ENCODE data around the gene GSG1L. TPM values are rescaled to one million over a fixed set of nuclear protein-coding genes. Genes with fewer than 3 reads are reported as not detected.
A peak's percentile ranks its signal among the peaks of the same experiment; 100 is the strongest.

Gene GSG1L
- total and polyA plus RNA-seq, 5 donors: 29.5 to 44.8 (median 33.4) TPM

DNA sequence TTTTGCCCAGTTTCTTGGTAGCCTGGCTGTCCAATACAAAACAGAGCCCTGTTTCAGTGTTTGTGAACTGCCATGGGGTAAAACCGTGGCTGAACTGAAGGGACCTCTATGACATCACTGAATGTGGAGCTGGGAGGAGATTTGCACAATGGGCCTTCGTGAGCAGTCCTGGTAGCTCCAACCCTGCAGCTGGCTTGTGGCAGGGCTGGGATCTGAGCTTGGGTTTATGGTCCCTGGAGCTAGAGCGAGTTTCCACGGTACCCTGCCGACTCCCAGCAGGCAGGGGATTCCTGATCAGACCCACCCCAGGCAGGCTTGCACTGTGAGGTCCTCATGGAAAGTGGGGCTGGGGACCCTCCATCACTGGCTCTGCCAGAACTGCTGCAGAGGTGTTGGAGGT, 247.0 kb downstream of the GSG1L start:
- no peak for ATAC-seq
- no peaks in the 10 kb centered on the region for H3K27me3 ChIP-seq (ENCODE audit: control insufficient read depth, insufficient read depth)
- H3K9me3 ChIP-seq (ENCODE audit: control insufficient read depth, low read length): no peaks in the 10 kb centered on the region
- no peaks in the 10 kb centered on the region for H3K4me1 ChIP-seq (ENCODE audit: control insufficient read depth, insufficient read depth, low read length)
- H3K4me3 ChIP-seq (ENCODE audit: low read length): no peak overlapping the region
- intact Hi-C loops (cut with DNase I): no loop called here
- DNase-seq: no peak
- H3K27ac ChIP-seq (ENCODE audit: low read length): no peak overlapping the region
- 67% methylated on average over 5 of the region's 5 CpGs for WGBS

DNA sequence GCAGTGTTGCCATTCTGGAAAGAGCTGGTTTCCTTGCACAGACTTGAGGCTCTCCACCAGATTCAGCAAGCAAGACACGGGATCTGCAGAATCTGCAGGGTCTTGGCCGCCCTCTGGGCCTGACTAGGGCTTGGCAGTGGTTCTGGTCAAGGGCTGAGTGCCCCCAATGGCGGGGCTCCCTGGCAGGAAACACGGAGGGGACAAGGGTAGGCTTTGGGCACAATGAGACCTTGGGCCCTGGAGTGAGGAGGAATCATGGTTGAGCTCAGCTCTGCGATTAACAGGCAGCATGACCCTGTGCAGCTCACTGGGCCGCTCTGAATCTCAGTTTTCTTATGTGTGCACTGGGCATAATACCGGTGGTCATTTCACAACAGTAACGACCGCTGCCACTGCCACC, 249.9 kb downstream of the GSG1L start:
- WGBS: 85% methylated on average over 9 of the region's 9 CpGs
- intact Hi-C loops (cut with DNase I): no loop called here
- no peaks in the 10 kb centered on the region for H3K4me1 ChIP-seq (ENCODE audit: control insufficient read depth, insufficient read depth, low read length)
- DNase-seq: no peak
- H3K27ac ChIP-seq (ENCODE audit: low read length): no peak overlapping the region
- no peak for ATAC-seq
- no peaks in the 10 kb centered on the region for H3K9me3 ChIP-seq (ENCODE audit: control insufficient read depth, low read length)
- no peaks in the 10 kb centered on the region for H3K27me3 ChIP-seq (ENCODE audit: control insufficient read depth, insufficient read depth)
- no peak overlapping the region for H3K4me3 ChIP-seq (ENCODE audit: low read length)

DNA sequence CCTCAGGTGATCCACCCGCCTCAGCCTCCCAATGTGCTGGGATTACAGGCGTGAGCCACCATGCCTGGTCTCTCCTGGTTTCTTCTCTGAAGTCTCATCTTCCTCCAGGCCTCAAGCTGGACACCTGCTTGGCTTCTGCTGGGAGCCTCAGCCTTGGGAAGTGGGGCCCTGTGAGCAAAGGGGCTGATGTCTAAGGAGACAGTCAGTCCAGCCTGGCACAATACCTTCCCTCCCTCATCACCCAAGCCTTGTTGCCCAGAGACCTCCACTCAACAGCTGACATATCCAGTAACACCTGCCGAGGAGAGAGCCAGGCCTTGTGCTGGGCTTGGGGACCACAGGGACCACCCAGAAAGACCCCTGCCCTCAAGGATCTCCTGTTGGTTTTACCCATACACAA, 251.6 kb downstream of the GSG1L start:
- H3K9me3 ChIP-seq (ENCODE audit: control insufficient read depth, low read length): no peaks in the 10 kb centered on the region
- DNase-seq: no peak
- intact Hi-C loops (cut with DNase I): no loop called here
- no peak overlapping the region for H3K4me3 ChIP-seq (ENCODE audit: low read length)
- no peak for ATAC-seq
- no peak overlapping the region for H3K27ac ChIP-seq (ENCODE audit: low read length)
- no peaks in the 10 kb centered on the region for H3K4me1 ChIP-seq (ENCODE audit: control insufficient read depth, insufficient read depth, low read length)
- WGBS: 69% methylated on average over 3 of the region's 3 CpGs
- H3K27me3 ChIP-seq (ENCODE audit: control insufficient read depth, insufficient read depth): no peaks in the 10 kb centered on the region

DNA sequence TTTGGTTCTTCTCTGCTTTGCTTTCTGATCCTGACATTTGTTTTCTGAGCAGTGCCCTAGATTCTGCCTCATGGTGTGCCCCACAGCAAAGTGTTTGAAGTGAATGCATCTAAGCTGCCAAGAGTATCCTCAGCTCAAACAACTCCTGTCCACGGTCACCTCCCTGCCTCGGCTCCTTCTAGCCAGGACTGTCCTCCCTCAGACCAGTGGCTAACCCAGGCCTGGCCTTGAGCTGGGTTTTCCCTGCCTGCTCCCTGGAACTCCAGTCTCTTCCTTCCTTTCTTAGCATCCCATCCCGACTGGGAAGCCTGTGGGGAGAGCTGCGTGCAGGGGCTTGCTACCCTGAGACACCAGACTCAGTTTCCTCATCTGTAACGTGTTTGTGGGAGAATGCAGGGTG, 256.5 kb downstream of the GSG1L start:
- Histone ChIP-seq H3K27me3 (ENCODE audit: control insufficient read depth, insufficient read depth) (no peaks in the 10 kb centered on the region), H3K27ac (ENCODE audit: low read length) (no peak overlapping the region), H3K4me1 (ENCODE audit: control insufficient read depth, insufficient read depth, low read length) (no peaks in the 10 kb centered on the region), H3K4me3 (ENCODE audit: low read length) (no peak overlapping the region), H3K9me3 (ENCODE audit: control insufficient read depth, low read length) (no peaks in the 10 kb centered on the region)
- ATAC-seq: no peak
- intact Hi-C loops (cut with DNase I): no loop called here
- 52% methylated on average over 5 of the region's 5 CpGs for WGBS
- DNase-seq: no peak

DNA sequence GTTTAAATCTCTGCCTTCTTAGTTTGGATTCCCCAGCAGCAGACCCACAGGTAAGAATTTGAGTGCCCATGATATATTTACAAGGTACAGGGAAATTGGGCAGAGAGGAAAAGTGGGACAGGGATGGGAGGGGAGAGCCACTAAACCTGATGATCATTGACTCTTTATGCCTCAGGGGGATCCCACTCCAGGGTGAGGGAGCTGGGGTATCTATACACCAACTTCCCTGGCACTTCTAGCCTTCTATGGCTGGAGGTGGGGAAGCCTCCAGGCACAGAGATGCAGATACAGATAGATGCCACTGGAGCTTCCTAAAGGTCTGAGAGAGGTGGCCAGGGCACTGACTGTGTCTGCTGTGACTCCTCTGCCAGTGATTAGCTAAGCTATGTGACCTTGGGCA, 257.1 kb downstream of the GSG1L start:
- intact Hi-C loops (cut with DNase I): no loop called here
- Histone ChIP-seq H3K9me3 (ENCODE audit: control insufficient read depth, low read length) (no peaks in the 10 kb centered on the region), H3K4me3 (ENCODE audit: low read length) (no peak overlapping the region), H3K4me1 (ENCODE audit: control insufficient read depth, insufficient read depth, low read length) (no peaks in the 10 kb centered on the region), H3K27ac (ENCODE audit: low read length) (no peak overlapping the region), H3K27me3 (ENCODE audit: control insufficient read depth, insufficient read depth) (no peaks in the 10 kb centered on the region)
- DNase-seq: no peak
- ATAC-seq: no peak

DNA sequence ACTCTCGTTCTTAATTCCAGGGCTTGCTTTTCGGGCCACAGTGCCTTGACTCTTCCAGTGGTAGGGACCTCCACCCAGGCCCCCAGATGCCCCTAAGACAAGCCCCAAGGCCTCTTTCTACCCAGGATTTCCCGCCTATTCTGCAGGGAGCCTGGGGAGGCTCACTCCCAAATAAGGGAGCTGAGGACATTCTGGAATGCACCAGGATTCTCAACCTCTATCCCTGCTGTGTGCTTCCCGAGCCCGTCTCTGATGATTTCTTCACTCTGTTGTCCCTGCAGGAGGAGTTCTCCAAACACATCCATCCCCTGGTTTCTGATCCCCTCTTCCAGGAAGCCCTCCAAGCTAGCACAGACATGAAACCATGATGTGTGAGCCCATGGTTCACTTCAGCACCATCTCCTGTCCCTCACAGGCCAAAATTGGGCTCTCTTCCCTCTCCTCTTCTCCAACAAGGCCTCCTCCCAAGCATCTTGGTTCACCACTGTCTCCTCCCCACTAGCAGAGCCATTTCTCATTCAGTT, 257.6 kb downstream of the GSG1L start:
- H3K27me3 ChIP-seq (ENCODE audit: control insufficient read depth, insufficient read depth): no peaks in the 10 kb centered on the region
- DNase-seq: no peak
- no peak overlapping the region for H3K27ac ChIP-seq (ENCODE audit: low read length)
- intact Hi-C loops (cut with DNase I): no loop called here
- no peak overlapping the region for H3K4me3 ChIP-seq (ENCODE audit: low read length)
- H3K4me1 ChIP-seq (ENCODE audit: control insufficient read depth, insufficient read depth, low read length): no peaks in the 10 kb centered on the region
- WGBS: 58% methylated on average over 5 of the region's 5 CpGs
- no peak for ATAC-seq
- H3K9me3 ChIP-seq (ENCODE audit: control insufficient read depth, low read length): no peaks in the 10 kb centered on the region

DNA sequence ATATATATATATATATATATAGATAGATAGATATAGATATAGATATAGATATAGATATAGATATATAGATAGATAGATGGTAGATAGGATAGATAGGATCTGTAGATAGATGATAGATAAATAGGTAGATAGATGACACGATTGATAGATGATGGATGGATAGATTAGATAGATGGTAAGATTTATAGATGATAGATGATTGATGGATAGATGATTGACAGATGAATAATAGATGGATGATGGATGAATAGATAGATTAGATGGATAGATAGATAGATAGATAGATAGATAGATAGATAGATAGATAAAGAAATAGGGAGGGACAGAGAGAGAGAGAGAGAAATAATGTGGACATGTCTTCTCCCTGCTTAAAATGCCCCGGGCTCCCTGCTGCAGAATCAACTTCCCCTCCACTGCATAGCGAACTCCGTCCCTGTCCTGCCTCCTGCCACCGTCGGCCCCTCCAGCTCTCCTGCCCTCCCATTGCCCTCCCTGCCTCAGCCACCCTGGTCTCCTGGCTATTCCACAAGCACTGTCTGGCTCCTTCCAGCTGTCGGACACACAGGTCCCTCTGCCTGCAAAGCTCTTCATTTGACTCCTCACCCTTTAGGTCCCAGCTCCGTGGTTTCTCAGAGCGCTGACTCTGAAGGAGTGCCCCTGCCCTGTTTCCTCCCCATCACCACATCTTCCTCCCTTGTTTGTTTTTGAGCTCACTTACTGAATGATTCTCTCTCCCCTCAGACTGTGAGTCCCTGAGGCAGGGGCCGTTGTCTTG, 259.6 kb downstream of the GSG1L start:
- 41% methylated on average over 10 of the region's 10 CpGs for WGBS
- Histone ChIP-seq H3K9me3 (ENCODE audit: control insufficient read depth, low read length) (no peaks in the 10 kb centered on the region), H3K4me3 (ENCODE audit: low read length) (no peak overlapping the region), H3K27me3 (ENCODE audit: control insufficient read depth, insufficient read depth) (no peaks in the 10 kb centered on the region), H3K4me1 (ENCODE audit: control insufficient read depth, insufficient read depth, low read length) (no peaks in the 10 kb centered on the region), H3K27ac (ENCODE audit: low read length) (no peak overlapping the region)
- ATAC-seq (no peak), DNase-seq (no peak)
- intact Hi-C loops (cut with DNase I): no loop called here

DNA sequence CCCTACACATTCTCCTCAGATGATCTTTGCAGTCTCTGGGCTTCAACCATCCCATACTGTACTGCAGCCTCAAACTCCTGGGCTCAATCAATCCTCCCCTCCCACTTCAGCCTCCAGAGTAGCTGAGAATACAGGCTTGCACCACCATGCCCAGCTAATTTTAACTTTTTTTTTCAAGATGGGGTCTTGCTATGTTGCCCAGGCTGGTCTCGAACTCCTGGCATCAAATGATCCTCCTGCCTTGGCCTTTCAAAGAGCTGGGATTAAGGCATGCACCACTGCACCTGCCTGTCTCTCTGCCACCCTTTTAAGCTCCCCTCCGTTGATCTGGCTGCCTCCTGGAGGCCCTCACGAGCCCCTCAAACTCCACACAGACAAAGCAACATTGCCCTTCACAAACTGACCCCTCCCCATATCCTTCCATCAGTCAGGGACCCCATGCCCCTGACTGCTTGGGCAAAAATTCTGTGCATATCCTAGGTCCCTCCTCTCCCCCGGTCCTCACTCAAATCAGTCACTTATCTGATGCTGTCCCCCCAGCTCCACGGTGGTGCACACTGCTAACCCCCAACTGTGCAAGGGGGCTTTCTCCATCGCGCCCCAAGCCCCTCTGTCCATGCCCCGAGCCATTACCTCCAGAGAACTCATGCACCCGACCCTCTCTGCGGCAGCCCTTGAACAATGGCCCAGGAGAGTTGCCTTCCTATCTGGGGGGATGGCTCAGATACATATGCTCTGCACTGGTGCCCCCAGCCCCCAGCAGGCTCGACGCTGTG, 260.7 kb downstream of the GSG1L start:
- 71% methylated on average over 12 of the region's 12 CpGs for WGBS
- no peak overlapping the region for H3K27ac ChIP-seq (ENCODE audit: low read length)
- no peaks in the 10 kb centered on the region for H3K27me3 ChIP-seq (ENCODE audit: control insufficient read depth, insufficient read depth)
- no peak for ATAC-seq
- no peak for DNase-seq
- H3K4me1 ChIP-seq (ENCODE audit: control insufficient read depth, insufficient read depth, low read length): no peaks in the 10 kb centered on the region
- H3K9me3 ChIP-seq (ENCODE audit: control insufficient read depth, low read length): no peaks in the 10 kb centered on the region
- no peak overlapping the region for H3K4me3 ChIP-seq (ENCODE audit: low read length)
- intact Hi-C loops (cut with DNase I): no loop called here

DNA sequence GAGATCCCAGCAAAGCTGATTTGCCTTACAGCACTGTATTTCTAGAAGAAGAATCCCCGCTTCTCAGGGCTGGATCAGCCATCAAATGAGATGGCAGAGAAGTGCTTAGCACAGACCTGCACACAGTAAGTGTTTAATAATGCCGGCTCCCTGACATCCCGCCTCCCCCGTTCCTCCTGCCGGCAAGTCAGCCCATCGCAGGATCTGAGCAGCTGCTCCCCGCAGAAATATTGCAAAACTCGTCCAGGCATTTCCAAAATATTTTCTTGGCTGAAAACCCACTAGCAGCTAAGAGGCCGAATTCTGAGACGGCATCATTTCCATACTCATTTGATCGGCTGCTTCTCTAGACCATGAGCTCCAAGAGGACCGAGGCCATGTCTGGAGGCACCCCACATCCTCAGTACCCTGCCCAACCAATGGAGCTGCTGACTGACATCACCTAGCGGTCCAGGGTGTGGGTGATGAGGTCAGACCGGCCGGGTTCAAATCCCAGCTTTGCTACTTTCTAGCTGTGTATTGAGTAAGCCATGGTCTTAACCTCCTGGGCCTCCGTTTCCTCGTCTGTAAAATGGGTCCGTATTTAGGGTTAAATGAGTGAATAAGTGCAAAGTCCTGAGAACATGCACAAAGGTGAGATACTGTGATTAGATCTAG, 262.1 kb downstream of the GSG1L start:
- H3K4me1 ChIP-seq (ENCODE audit: control insufficient read depth, insufficient read depth, low read length): no peaks in the 10 kb centered on the region
- H3K27me3 ChIP-seq (ENCODE audit: control insufficient read depth, insufficient read depth): no peaks in the 10 kb centered on the region
- ATAC-seq (peak in 1 of 2 donors; percentile 46), DNase-seq (no peak)
- no peak overlapping the region for H3K4me3 ChIP-seq (ENCODE audit: low read length)
- intact Hi-C loops (cut with DNase I): no loop called here
- 68% methylated on average over 18 of the region's 18 CpGs for WGBS
- no peaks in the 10 kb centered on the region for H3K9me3 ChIP-seq (ENCODE audit: control insufficient read depth, low read length)
- no peak overlapping the region for H3K27ac ChIP-seq (ENCODE audit: low read length)

DNA sequence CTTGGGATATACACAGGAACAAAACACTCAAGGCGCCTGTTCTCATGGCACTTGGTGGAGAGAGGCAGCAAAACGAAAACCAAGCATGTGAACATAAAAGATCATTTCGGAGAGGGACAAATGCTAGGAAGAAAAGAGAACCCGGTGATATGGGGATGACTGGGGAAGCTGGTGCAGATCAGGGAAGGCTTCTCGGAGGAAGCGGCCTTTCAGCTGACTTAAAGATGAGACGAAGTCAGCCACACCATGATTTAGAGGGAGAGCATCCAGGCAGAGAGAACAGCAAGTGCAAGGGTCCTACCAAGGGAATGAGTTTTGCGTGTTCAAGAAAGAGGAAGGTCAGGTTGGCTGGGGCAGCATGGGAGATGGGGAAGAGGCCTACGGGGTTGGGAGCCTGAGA, 262.7 kb downstream of the GSG1L start:
- H3K27ac ChIP-seq (ENCODE audit: low read length): no peak overlapping the region
- H3K9me3 ChIP-seq (ENCODE audit: control insufficient read depth, low read length): no peaks in the 10 kb centered on the region
- DNase-seq (no peak), ATAC-seq (no peak)
- WGBS: 81% methylated on average over 9 of the region's 9 CpGs
- H3K27me3 ChIP-seq (ENCODE audit: control insufficient read depth, insufficient read depth): no peaks in the 10 kb centered on the region
- H3K4me3 ChIP-seq (ENCODE audit: low read length): no peak overlapping the region
- no peaks in the 10 kb centered on the region for H3K4me1 ChIP-seq (ENCODE audit: control insufficient read depth, insufficient read depth, low read length)
- intact Hi-C loops (cut with DNase I): no loop called here

DNA sequence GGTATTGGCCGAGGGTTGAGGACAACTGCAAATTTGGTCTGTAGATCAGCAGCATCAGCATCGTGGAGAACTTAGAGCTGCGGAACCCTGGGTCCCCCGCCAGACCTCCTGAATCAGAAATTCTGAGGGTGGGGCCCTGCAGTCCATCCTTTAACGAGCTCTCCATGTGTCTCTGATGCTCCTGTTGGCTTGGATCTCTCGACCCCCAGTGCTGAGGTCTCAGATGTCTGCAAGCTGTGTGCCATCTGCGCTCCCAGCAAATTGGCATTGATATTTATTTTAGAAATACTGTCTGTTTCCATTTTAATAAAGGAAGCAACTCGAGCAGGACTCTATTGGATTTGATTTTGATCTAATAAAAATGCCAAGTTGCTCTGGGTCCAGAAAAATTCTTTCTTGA, 263.6 kb downstream of the GSG1L start:
- no peak for DNase-seq
- intact Hi-C loops (cut with DNase I): no loop called here
- H3K4me3 ChIP-seq (ENCODE audit: low read length): no peak overlapping the region
- ATAC-seq: no peak
- H3K27me3 ChIP-seq (ENCODE audit: control insufficient read depth, insufficient read depth): no peaks in the 10 kb centered on the region
- H3K4me1 ChIP-seq (ENCODE audit: control insufficient read depth, insufficient read depth, low read length): no peaks in the 10 kb centered on the region
- no peak overlapping the region for H3K27ac ChIP-seq (ENCODE audit: low read length)
- H3K9me3 ChIP-seq (ENCODE audit: control insufficient read depth, low read length): no peaks in the 10 kb centered on the region
- 71% methylated on average over 8 of the region's 8 CpGs for WGBS

Data from right cardiac atrium (tissue), 5 donors.